Measurements from ENCODE around the gene KLHL33. TPM values are rescaled to one million over a fixed set of nuclear protein-coding genes. Genes with fewer than 3 reads are reported as not detected.
A peak's percentile ranks its signal among the peaks of the same experiment; 100 is the strongest.
"Not testable (repeated sequence)": the region's sequence is repeated elsewhere in the genome, so short reads cannot be mapped to it uniquely, and the experiment has no call there.

The KLHL33 gene
- polyA plus RNA-seq, 2 of the 4 experiments (the other 2 are of a cell fraction): not detected

DNA sequence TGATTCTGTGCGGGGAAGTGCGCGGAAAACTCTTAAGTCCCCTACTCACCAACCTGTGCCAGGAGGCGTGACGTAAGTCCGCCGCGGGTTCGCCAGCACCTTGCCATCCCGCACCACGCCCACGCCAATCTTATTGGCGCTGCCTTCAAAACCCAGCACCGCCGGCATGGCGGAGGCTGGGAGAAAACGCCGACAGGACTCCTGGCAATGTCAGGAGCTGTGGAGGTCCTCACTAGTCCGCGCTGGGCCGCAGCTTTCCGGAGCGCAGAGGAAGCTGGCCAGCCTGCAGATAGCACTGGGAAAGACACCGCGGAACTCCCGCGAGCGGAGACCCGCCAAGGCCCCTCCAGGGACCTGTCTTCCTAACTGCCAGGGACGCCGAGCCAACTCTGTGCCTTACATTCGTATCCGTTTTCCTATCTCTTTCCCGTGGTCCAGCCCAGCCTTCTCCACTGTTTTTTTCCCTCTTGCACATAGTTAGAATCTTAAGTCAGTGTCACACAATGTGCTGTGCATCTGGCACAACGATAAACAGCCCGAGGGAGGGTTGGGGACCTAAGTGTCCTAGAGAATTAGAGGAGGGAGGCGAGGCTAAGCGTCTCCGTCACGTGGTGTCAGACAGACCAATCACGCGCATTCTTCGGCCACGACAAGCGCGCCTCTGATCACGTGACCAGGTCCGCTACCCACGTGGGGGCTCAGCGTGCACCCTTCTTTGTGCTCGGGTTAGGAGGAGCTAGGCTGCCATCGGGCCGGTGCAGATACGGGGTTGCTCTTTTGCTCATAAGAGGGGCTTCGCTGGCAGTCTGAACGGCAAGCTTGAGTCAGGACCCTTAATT is 18.8 kb upstream of the KLHL33 start, which contains the start of the genes APEX1 and OSGEP (continued):
- TF ChIP-seq CEBPB (IDR thresholded peaks at IDR 0.05): no peak
- 0 out of 2 replicates have a peak, but pooled peaks have one; percentile 60 for TF ChIP-seq HOXB13 (CRISPR knock-in tag; IDR thresholded peaks at IDR 0.05; ENCODE audit: low read depth)
- TF ChIP-seq, protein P1, sequence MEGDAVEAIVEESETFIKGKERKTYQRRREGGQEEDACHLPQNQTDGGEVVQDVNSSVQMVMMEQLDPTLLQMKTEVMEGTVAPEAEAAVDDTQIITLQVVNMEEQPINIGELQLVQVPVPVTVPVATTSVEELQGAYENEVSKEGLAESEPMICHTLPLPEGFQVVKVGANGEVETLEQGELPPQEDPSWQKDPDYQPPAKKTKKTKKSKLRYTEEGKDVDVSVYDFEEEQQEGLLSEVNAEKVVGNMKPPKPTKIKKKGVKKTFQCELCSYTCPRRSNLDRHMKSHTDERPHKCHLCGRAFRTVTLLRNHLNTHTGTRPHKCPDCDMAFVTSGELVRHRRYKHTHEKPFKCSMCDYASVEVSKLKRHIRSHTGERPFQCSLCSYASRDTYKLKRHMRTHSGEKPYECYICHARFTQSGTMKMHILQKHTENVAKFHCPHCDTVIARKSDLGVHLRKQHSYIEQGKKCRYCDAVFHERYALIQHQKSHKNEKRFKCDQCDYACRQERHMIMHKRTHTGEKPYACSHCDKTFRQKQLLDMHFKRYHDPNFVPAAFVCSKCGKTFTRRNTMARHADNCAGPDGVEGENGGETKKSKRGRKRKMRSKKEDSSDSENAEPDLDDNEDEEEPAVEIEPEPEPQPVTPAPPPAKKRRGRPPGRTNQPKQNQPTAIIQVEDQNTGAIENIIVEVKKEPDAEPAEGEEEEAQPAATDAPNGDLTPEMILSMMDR (IDR thresholded peaks at IDR 0.05): no peak
- no peak for TF ChIP-seq TFCP2L1 (CRISPR knock-in tag; IDR thresholded peaks at IDR 0.05)
- TF ChIP-seq, protein P2, sequence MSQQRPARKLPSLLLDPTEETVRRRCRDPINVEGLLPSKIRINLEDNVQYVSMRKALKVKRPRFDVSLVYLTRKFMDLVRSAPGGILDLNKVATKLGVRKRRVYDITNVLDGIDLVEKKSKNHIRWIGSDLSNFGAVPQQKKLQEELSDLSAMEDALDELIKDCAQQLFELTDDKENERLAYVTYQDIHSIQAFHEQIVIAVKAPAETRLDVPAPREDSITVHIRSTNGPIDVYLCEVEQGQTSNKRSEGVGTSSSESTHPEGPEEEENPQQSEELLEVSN (IDR thresholded peaks at IDR 0.05; ENCODE audit: borderline replicate concordance, low read depth): peak; percentile 68; the same call in 1 of the 2 replicates
- peak; percentile 73 for TF ChIP-seq CHD2 (IDR thresholded peaks at IDR 0.05; ENCODE audit: low read length, partially characterized antibody)
- TF ChIP-seq PHF8 (IDR thresholded peaks at IDR 0.05; ENCODE audit: borderline replicate concordance, low read depth): peak; percentile 75
- TF ChIP-seq FOSL2 (IDR thresholded peaks at IDR 0.05): no peak
- TF ChIP-seq FOSL2 (CRISPR knock-in tag; IDR thresholded peaks at IDR 0.05): no peak
- TF ChIP-seq CBX2 (IDR thresholded peaks at IDR 0.05; ENCODE audit: borderline replicate concordance, low read depth): no peak
- TF ChIP-seq RARB (CRISPR knock-in tag; IDR thresholded peaks at IDR 0.05): no peak; the same call in 1 of the 2 replicates
- TF ChIP-seq MAZ (IDR thresholded peaks at IDR 0.05; ENCODE audit: borderline replicate concordance, low read depth, low read length): no peak
- TF ChIP-seq, protein P3, sequence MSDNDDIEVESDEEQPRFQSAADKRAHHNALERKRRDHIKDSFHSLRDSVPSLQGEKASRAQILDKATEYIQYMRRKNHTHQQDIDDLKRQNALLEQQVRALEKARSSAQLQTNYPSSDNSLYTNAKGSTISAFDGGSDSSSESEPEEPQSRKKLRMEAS (IDR thresholded peaks at IDR 0.05): peak; percentile 99
- TF ChIP-seq MYC (IDR thresholded peaks at IDR 0.05; ENCODE audit: borderline replicate concordance, low read length): peak; percentile 95
- peak in 1 of 2 experiments; percentile 85 for TF ChIP-seq JUN (IDR thresholded peaks at IDR 0.05)
- peak; percentile 62; the same call in 1 of the 2 replicates for TF ChIP-seq FOXS1 (CRISPR knock-in tag; IDR thresholded peaks at IDR 0.05)
- no peak for TF ChIP-seq TP53 (CRISPR knock-in tag; IDR thresholded peaks at IDR 0.05)
- TF ChIP-seq, protein P4, sequence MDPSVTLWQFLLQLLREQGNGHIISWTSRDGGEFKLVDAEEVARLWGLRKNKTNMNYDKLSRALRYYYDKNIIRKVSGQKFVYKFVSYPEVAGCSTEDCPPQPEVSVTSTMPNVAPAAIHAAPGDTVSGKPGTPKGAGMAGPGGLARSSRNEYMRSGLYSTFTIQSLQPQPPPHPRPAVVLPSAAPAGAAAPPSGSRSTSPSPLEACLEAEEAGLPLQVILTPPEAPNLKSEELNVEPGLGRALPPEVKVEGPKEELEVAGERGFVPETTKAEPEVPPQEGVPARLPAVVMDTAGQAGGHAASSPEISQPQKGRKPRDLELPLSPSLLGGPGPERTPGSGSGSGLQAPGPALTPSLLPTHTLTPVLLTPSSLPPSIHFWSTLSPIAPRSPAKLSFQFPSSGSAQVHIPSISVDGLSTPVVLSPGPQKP (IDR thresholded peaks at IDR 0.05; ENCODE audit: low read depth, low read length): no peak
- TF ChIP-seq HDAC2 (IDR thresholded peaks at IDR 0.05): no peak
- TF ChIP-seq, protein P5, sequence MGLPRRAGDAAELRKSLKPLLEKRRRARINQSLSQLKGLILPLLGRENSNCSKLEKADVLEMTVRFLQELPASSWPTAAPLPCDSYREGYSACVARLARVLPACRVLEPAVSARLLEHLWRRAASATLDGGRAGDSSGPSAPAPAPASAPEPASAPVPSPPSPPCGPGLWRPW (IDR thresholded peaks at IDR 0.05): no peak
- TF ChIP-seq HOXB5 (CRISPR knock-in tag; IDR thresholded peaks at IDR 0.05): no peak
- TF ChIP-seq SREBF2 (IDR thresholded peaks at IDR 0.05): no peak
- no peak for TF ChIP-seq RCOR1 (IDR thresholded peaks at IDR 0.05; ENCODE audit: low read depth, low read length)
- no peak for TF ChIP-seq EHF (CRISPR knock-in tag; IDR thresholded peaks at IDR 0.05)
- TF ChIP-seq, protein P6, sequence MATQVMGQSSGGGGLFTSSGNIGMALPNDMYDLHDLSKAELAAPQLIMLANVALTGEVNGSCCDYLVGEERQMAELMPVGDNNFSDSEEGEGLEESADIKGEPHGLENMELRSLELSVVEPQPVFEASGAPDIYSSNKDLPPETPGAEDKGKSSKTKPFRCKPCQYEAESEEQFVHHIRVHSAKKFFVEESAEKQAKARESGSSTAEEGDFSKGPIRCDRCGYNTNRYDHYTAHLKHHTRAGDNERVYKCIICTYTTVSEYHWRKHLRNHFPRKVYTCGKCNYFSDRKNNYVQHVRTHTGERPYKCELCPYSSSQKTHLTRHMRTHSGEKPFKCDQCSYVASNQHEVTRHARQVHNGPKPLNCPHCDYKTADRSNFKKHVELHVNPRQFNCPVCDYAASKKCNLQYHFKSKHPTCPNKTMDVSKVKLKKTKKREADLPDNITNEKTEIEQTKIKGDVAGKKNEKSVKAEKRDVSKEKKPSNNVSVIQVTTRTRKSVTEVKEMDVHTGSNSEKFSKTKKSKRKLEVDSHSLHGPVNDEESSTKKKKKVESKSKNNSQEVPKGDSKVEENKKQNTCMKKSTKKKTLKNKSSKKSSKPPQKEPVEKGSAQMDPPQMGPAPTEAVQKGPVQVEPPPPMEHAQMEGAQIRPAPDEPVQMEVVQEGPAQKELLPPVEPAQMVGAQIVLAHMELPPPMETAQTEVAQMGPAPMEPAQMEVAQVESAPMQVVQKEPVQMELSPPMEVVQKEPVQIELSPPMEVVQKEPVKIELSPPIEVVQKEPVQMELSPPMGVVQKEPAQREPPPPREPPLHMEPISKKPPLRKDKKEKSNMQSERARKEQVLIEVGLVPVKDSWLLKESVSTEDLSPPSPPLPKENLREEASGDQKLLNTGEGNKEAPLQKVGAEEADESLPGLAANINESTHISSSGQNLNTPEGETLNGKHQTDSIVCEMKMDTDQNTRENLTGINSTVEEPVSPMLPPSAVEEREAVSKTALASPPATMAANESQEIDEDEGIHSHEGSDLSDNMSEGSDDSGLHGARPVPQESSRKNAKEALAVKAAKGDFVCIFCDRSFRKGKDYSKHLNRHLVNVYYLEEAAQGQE (IDR thresholded peaks at IDR 0.05): no peak; the same call in none of the 2 replicates
- TF ChIP-seq HEYL (CRISPR knock-in tag; IDR thresholded peaks at IDR 0.05): no peak

DNA sequence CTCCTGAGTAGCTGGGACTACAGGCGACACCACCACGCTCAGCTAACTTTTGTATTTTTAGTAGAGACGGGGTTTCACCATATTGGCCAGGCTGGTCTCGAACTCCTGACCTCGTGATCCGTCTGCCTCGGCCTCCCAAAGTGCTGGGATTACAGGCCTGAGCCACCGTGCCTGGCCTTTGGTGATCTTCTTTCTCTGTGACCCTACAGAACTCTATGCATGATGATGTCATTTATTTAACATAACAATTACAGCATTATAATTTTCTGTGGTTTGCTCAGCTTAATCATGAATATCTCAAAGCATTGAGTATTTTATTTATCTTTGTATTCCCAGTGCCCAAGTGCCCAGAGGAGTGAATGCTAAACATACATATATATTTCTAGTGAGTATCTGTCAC is 16.9 kb upstream of the KLHL33 start:
- H3K4me3 ChIP-seq; FAIRE-seq; ATAC-seq; H3K9me3 ChIP-seq; DNase-seq (ENCODE audit: low read depth in 1 of 2, low spot score in 1 of 2); H3K27ac ChIP-seq: not testable (repeated sequence)
- Histone ChIP-seq H3K4me2 (peak overlapping the region; percentile 93; the same call in 2 of the 3 replicates), H3K4me1 (peaks cover 18% of the 10 kb centered on the region; the same call in 2 of the 3 replicates)
- POLR2A ChIA-PET: interaction anchor here (0.7 kb wide), 1 partner anchor 40 kb away, joined by 4 read pairs; no protein-coding TSS in a partner anchor
- CTCF ChIA-PET: interaction anchor here (0.8 to 1.3 kb wide), 4 partner anchors 21 to 614 kb away, joined by 3 to 4 read pairs (median 3); no protein-coding TSS in a partner anchor
- WGBS (ENCODE audit: missing lambda C conversion rate): 91% methylated on average over 8 of the region's 8 CpGs
